Measurements from ENCODE around the gene CENPA.
"Not testable (repeated sequence)": the region's sequence is repeated elsewhere in the genome, so short reads cannot be mapped to it uniquely, and the experiment has no call there.

CENPA gene

GRCh38 chr2:26785431-26786206, at the start of gene CENPA:
TSS of gene CENPA (plus strand) at chr2:26786056. CDS start at chr2:26786197, 141 bp downstream.
- peak; percentile 98 for FAIRE-seq

- no peak for FAIRE-seq
Measured at GRCh38 chr2:26737221-26737620, 48.6 kb upstream of the CENPA start.

GRCh38 chr2:26738481-26738880, 47.4 kb upstream of the CENPA start:
- FAIRE-seq, result no peak

GRCh38 chr2:26739514-26739913, 46.3 kb upstream of the CENPA start:
- FAIRE-seq, result no peak

- FAIRE-seq, result no peak
Measured at GRCh38 chr2:26740346-26740745, 45.5 kb upstream of the CENPA start.

GRCh38 chr2:26740890-26741302, 45.0 kb upstream of the CENPA start:
- no peak for FAIRE-seq

GRCh38 chr2:26742048-26742770, 43.6 kb upstream of the CENPA start:
- no peak for FAIRE-seq

GRCh38 chr2:26743852-26744251, 42.0 kb upstream of the CENPA start:
- no peak for FAIRE-seq

GRCh38 chr2:26744953-26745352, 40.9 kb upstream of the CENPA start:
- no peak for FAIRE-seq

GRCh38 chr2:26745609-26746327, 40.1 kb upstream of the CENPA start:
- FAIRE-seq, result peak; percentile 60

- no peak for FAIRE-seq
Measured at GRCh38 chr2:26746934-26747333, 38.9 kb upstream of the CENPA start.

- not testable (repeated sequence) for FAIRE-seq
Measured at GRCh38 chr2:26749787-26750420, 36.0 kb upstream of the CENPA start.

- FAIRE-seq, result not testable (repeated sequence)
Measured at GRCh38 chr2:26750467-26750866, 35.4 kb upstream of the CENPA start.

- FAIRE-seq, result no peak
Measured at GRCh38 chr2:26752656-26753055, 33.2 kb upstream of the CENPA start.

GRCh38 chr2:26754539-26754938, 31.3 kb upstream of the CENPA start:
- no peak for FAIRE-seq

GRCh38 chr2:26754972-26755670, 30.7 kb upstream of the CENPA start:
- no peak for FAIRE-seq

GRCh38 chr2:26756337-26756736, 29.5 kb upstream of the CENPA start:
- no peak for FAIRE-seq

- peak; percentile 99 for FAIRE-seq
Measured at GRCh38 chr2:26757873-26758789, 27.7 kb upstream of the CENPA start.

- no peak for FAIRE-seq
Measured at GRCh38 chr2:26758790-26759321, 27.0 kb upstream of the CENPA start.

- FAIRE-seq, result no peak
Measured at GRCh38 chr2:26759845-26760244, 26.0 kb upstream of the CENPA start.

- FAIRE-seq, result not testable (repeated sequence)
Measured at GRCh38 chr2:26760991-26761390, 24.9 kb upstream of the CENPA start.

Measured in G401.6 (cell line).